Measurements from ENCODE around the gene RHOT2.

The RHOT2 gene

GRCh38 chr16:632486-633335 lies 35.2 kb upstream of the RHOT2 start:
- peaks cover 31 to 40% of the 10 kb centered on the region in 2 donors for H3K4me1 ChIP-seq (ENCODE audit: control insufficient read depth in 2 of 2, insufficient read depth in 1 of 2, low read depth in 1 of 2, low read length in 2 of 2)
- peaks cover 12 to 36% of the 10 kb centered on the region in 2 donors for H3K36me3 ChIP-seq (replicated peaks in 1 of 2; ENCODE audit: control insufficient read depth in 2 of 2, insufficient read depth in 2 of 2, low read length in 2 of 2)
- H3K18ac ChIP-seq (ENCODE audit: low read length), result peak overlapping the region; percentile 89
- peak overlapping the region; percentile 65 for H3K23ac ChIP-seq (ENCODE audit: low read depth, low read length, poor library complexity)
- H3K9ac ChIP-seq (ENCODE audit: low read depth, low read length, poor library complexity), result peak overlapping the region; percentile 77
- peaks cover 0 to 1% (median 0%) of the 10 kb centered on the region in 3 experiments for H3K27me3 ChIP-seq (ENCODE audit: control insufficient read depth in 3 of 3, insufficient read depth in 3 of 3, low read depth in 1 of 3, low read length in 3 of 3)
- H4K91ac ChIP-seq (ENCODE audit: low read depth, low read length, poor library complexity), result peak overlapping the region; percentile 53
- peak overlapping the region; percentile 81 for H2BK15ac ChIP-seq (ENCODE audit: low read length)
- no peak overlapping the region for H2BK5ac ChIP-seq (ENCODE audit: low read length)
- H4K8ac ChIP-seq (ENCODE audit: low read depth, low read length), result peak overlapping the region; percentile 65
- H3K14ac ChIP-seq (ENCODE audit: low read length), result peak overlapping the region; percentile 38
- WGBS, 2 donors (ENCODE audit: extremely low coverage in 2 of 2, insufficient read length in 2 of 2, insufficient replicate concordance in 1 of 2), result no CpG with 5 or more reads among the region's 67 CpGs
- no peak overlapping the region for H3K27ac ChIP-seq (replicated peaks; ENCODE audit: low read length)
- peak overlapping the region; percentile 94 for H2AK5ac ChIP-seq (ENCODE audit: low read depth, low read length)
- H2AFZ ChIP-seq (ENCODE audit: low read length), result no peak overlapping the region
- H3K79me1 ChIP-seq (ENCODE audit: low read depth, low read length), result peaks cover 22% of the 10 kb centered on the region
- H3K4me3 ChIP-seq (ENCODE audit: low read length in 2 of 2), result no peak overlapping the region
- no peaks in the 10 kb centered on the region for H3K9me3 ChIP-seq (replicated peaks in 1 of 2; ENCODE audit: control insufficient read depth in 2 of 2, insufficient read depth in 1 of 2, low read depth in 1 of 2, low read length in 2 of 2)
- peak overlapping the region; percentile 72 for H2BK120ac ChIP-seq (ENCODE audit: low read depth, low read length)
- H2BK12ac ChIP-seq (ENCODE audit: low read length), result peak overlapping the region; percentile 73
- no peak overlapping the region for H3K4me2 ChIP-seq (ENCODE audit: insufficient read depth, low read length, poor library complexity, severe bottlenecking)
- H3K4ac ChIP-seq (ENCODE audit: low read length), result peak overlapping the region; percentile 53
- no peak for DNase-seq (ENCODE audit: low spot score)

DNA sequence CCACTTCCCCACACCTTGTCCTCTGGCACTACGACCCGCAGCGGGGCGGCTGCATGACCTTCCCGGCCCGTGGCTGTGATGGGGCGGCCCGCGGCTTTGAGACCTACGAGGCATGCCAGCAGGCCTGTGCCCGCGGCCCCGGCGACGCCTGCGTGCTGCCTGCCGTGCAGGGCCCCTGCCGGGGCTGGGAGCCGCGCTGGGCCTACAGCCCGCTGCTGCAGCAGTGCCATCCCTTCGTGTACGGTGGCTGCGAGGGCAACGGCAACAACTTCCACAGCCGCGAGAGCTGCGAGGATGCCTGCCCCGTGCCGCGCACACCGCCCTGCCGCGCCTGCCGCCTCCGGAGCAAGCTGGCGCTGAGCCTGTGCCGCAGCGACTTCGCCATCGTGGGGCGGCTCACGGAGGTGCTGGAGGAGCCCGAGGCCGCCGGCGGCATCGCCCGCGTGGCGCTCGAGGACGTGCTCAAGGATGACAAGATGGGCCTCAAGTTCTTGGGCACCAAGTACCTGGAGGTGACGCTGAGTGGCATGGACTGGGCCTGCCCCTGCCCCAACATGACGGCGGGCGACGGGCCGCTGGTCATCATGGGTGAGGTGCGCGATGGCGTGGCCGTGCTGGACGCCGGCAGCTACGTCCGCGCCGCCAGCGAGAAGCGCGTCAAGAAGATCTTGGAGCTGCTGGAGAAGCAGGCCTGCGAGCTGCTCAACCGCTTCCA lies 34.4 kb upstream of the RHOT2 start:
- Histone ChIP-seq H2BK120ac (ENCODE audit: low read depth, low read length) (no peak overlapping the region), H3K4me1 (ENCODE audit: control insufficient read depth in 2 of 2, insufficient read depth in 1 of 2, low read depth in 1 of 2, low read length in 2 of 2) (peaks cover 37 to 42% of the 10 kb centered on the region in 2 donors), H3K4me3 (ENCODE audit: low read length in 2 of 2) (peak overlapping the region in 1 of 2 donors; percentile 13), H3K4me2 (ENCODE audit: insufficient read depth, low read length, poor library complexity, severe bottlenecking) (no peak overlapping the region), H2AK5ac (ENCODE audit: low read depth, low read length) (no peak overlapping the region), H4K91ac (ENCODE audit: low read depth, low read length, poor library complexity) (peak overlapping the region; percentile 30), H3K18ac (ENCODE audit: low read length) (no peak overlapping the region), H3K27ac (replicated peaks; ENCODE audit: low read length) (no peak overlapping the region), H2BK5ac (ENCODE audit: low read length) (no peak overlapping the region), H2BK15ac (ENCODE audit: low read length) (peak overlapping the region; percentile 81), H3K27me3 (ENCODE audit: control insufficient read depth in 3 of 3, insufficient read depth in 3 of 3, low read depth in 1 of 3, low read length in 3 of 3) (peaks cover 0 to 1% (median 0%) of the 10 kb centered on the region in 3 experiments), H4K8ac (ENCODE audit: low read depth, low read length) (no peak overlapping the region), H2AFZ (ENCODE audit: low read length) (no peak overlapping the region), H3K9ac (ENCODE audit: low read depth, low read length, poor library complexity) (no peak overlapping the region), H3K4ac (ENCODE audit: low read length) (no peak overlapping the region), H3K14ac (ENCODE audit: low read length) (no peak overlapping the region), H2BK12ac (ENCODE audit: low read length) (peak overlapping the region; percentile 58), H3K36me3 (replicated peaks in 1 of 2; ENCODE audit: control insufficient read depth in 2 of 2, insufficient read depth in 2 of 2, low read length in 2 of 2) (peaks cover 12 to 28% of the 10 kb centered on the region in 2 donors), H3K23ac (ENCODE audit: low read depth, low read length, poor library complexity) (peak overlapping the region; percentile 65), H3K79me1 (ENCODE audit: low read depth, low read length) (peaks cover 22% of the 10 kb centered on the region), H3K9me3 (replicated peaks in 1 of 2; ENCODE audit: control insufficient read depth in 2 of 2, insufficient read depth in 1 of 2, low read depth in 1 of 2, low read length in 2 of 2) (no peaks in the 10 kb centered on the region)
- no peak for DNase-seq (ENCODE audit: low spot score)
- no CpG with 5 or more reads among the region's 74 CpGs for WGBS, 2 donors (ENCODE audit: extremely low coverage in 2 of 2, insufficient read length in 2 of 2, insufficient replicate concordance in 1 of 2)

DNA sequence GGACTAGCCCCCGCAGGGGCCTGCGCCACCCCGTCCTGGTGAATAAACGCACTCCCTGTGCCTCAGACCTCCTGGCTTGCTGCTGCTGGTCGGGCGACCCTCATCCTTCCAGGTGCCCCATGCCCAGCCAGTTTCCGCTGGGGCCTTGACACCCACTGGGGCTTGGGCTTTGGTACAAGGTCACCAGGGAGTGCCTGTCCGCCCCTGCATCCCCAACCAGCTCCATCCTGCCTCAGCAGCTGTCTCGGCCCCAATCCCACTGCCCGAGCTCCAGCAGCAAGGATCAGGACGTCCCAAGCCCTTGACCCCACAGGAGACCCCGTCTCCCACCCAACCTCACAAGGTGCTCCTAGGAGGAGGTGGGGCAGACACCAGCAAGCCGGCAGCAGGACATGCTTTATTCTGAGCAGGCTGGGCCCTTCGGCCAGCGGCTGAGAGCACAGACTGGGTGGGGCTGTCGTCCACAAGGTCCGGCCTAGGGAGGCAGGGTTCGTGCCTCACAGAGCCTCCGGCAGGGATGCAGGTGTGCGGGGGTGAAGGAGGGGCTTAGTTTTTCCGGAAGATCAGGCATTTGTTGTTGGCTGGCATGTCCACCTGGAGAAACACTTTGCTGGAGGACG lies 33.8 kb upstream of the RHOT2 start:
- Histone ChIP-seq H2AK5ac (ENCODE audit: low read depth, low read length) (peak overlapping the region; percentile 35), H3K36me3 (replicated peaks in 1 of 2; ENCODE audit: control insufficient read depth in 2 of 2, insufficient read depth in 2 of 2, low read length in 2 of 2) (peaks cover 12 to 25% of the 10 kb centered on the region in 2 donors), H2BK120ac (ENCODE audit: low read depth, low read length) (no peak overlapping the region), H4K8ac (ENCODE audit: low read depth, low read length) (no peak overlapping the region), H3K27ac (replicated peaks; ENCODE audit: low read length) (no peak overlapping the region), H3K4me3 (ENCODE audit: low read length in 2 of 2) (peak overlapping the region; percentile 13 to 99), H3K23ac (ENCODE audit: low read depth, low read length, poor library complexity) (peak overlapping the region; percentile 65), H3K4me2 (ENCODE audit: insufficient read depth, low read length, poor library complexity, severe bottlenecking) (no peak overlapping the region), H3K9ac (ENCODE audit: low read depth, low read length, poor library complexity) (peak overlapping the region; percentile 44), H2BK12ac (ENCODE audit: low read length) (no peak overlapping the region), H3K14ac (ENCODE audit: low read length) (no peak overlapping the region), H2BK5ac (ENCODE audit: low read length) (peak overlapping the region; percentile 95), H3K79me1 (ENCODE audit: low read depth, low read length) (peaks cover 19% of the 10 kb centered on the region), H2BK15ac (ENCODE audit: low read length) (no peak overlapping the region), H3K27me3 (ENCODE audit: control insufficient read depth in 3 of 3, insufficient read depth in 3 of 3, low read depth in 1 of 3, low read length in 3 of 3) (peaks cover 0 to 1% (median 0%) of the 10 kb centered on the region in 3 experiments), H3K4me1 (ENCODE audit: control insufficient read depth in 2 of 2, insufficient read depth in 1 of 2, low read depth in 1 of 2, low read length in 2 of 2) (peaks cover 32 to 41% of the 10 kb centered on the region in 2 donors), H3K18ac (ENCODE audit: low read length) (no peak overlapping the region), H3K4ac (ENCODE audit: low read length) (no peak overlapping the region), H3K9me3 (replicated peaks in 1 of 2; ENCODE audit: control insufficient read depth in 2 of 2, insufficient read depth in 1 of 2, low read depth in 1 of 2, low read length in 2 of 2) (no peaks in the 10 kb centered on the region), H2AFZ (ENCODE audit: low read length) (no peak overlapping the region), H4K91ac (ENCODE audit: low read depth, low read length, poor library complexity) (no peak overlapping the region)
- no peak for DNase-seq (ENCODE audit: low spot score)
- WGBS, 2 donors (ENCODE audit: extremely low coverage in 2 of 2, insufficient read length in 2 of 2, insufficient replicate concordance in 1 of 2), result no CpG with 5 or more reads among the region's 22 CpGs

All from neuronal stem cell (in vitro differentiated cells).